Measurements from ENCODE around the gene KRTAP5-6.

- TF ChIP-seq CTCF (IDR thresholded peaks at IDR 0.05) (no peak), EP300 (IDR thresholded peaks at IDR 0.05; ENCODE audit: low read depth) (no peak), POLR2AphosphoS5 (IDR thresholded peaks at IDR 0.05) (no peak)
Measured at GRCh38 chr11:1714908-1715885, 18.2 kb downstream of the KRTAP5-6 start.
